HEK293 (cell line): ENCODE data around the gene MCM7.

Source experiments
- YY1 ChIP-seq: fragments of 450-650 bp; formaldehyde crosslinking; IDR thresholded peaks from 2 replicates; pipeline ENCODE4 v1.5.1; 2018; ENCODE audit warnings: missing biosample characterization, missing genetic modification characterization
- ZNF311 ChIP-seq: fragments of 450-650 bp; formaldehyde crosslinking; IDR thresholded peaks from 2 replicates; pipeline ENCODE4 v1.5.1; 2017; ENCODE audit warnings: missing biosample characterization, missing genetic modification characterization, borderline replicate concordance
- ZNF561 ChIP-seq: fragments of 450-650 bp; IDR thresholded peaks from 2 replicates; pipeline ENCODE4 v1.5.1; 2018; ENCODE audit warnings: missing biosample characterization, missing genetic modification characterization, borderline replicate concordance
- ZSCAN30 ChIP-seq: fragments of 450-650 bp; IDR thresholded peaks from 2 replicates; pipeline ENCODE4 v1.5.1; 2018; ENCODE audit warnings: missing biosample characterization, mild to moderate bottlenecking, missing genetic modification characterization, moderate library complexity
- TF ChIP-seq, protein P1 (sequence below): fragments of 450-650 bp; formaldehyde crosslinking; IDR thresholded peaks from 2 replicates; pipeline ENCODE4 v1.5.1; 2016; ENCODE audit warnings: missing biosample characterization, missing genetic modification characterization
- TF ChIP-seq, protein P2 (sequence below): fragments of 450-650 bp; formaldehyde crosslinking; IDR thresholded peaks from 2 replicates; pipeline ENCODE4 v1.5.1; 2016; ENCODE audit warnings: missing biosample characterization, missing genetic modification characterization

DNA sequence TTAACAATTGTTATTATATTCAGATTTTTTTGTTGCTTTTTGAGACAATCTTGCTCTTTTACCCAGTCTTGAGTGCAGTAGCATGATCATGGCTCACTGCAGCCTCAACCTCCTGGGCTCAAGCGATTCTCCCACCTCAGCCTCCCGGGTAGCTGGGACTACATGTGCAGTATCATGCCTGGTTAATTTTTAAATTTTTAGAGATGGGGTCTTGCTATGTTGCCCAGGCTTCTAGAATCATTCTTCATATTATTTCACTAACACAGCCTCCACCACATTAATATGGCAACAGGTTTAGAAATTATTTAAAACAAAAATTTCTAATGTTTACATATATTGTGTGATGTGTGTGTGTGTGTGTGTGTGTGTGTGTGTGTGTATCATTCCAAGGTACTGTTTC, 46.1 kb upstream of the MCM7 start:
- no peak for TF ChIP-seq ZNF561
- TF ChIP-seq ZNF311 = no peak
- TF ChIP-seq, protein P1, sequence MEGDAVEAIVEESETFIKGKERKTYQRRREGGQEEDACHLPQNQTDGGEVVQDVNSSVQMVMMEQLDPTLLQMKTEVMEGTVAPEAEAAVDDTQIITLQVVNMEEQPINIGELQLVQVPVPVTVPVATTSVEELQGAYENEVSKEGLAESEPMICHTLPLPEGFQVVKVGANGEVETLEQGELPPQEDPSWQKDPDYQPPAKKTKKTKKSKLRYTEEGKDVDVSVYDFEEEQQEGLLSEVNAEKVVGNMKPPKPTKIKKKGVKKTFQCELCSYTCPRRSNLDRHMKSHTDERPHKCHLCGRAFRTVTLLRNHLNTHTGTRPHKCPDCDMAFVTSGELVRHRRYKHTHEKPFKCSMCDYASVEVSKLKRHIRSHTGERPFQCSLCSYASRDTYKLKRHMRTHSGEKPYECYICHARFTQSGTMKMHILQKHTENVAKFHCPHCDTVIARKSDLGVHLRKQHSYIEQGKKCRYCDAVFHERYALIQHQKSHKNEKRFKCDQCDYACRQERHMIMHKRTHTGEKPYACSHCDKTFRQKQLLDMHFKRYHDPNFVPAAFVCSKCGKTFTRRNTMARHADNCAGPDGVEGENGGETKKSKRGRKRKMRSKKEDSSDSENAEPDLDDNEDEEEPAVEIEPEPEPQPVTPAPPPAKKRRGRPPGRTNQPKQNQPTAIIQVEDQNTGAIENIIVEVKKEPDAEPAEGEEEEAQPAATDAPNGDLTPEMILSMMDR (tag by site-specific recombination) = no peak
- TF ChIP-seq, protein P2, sequence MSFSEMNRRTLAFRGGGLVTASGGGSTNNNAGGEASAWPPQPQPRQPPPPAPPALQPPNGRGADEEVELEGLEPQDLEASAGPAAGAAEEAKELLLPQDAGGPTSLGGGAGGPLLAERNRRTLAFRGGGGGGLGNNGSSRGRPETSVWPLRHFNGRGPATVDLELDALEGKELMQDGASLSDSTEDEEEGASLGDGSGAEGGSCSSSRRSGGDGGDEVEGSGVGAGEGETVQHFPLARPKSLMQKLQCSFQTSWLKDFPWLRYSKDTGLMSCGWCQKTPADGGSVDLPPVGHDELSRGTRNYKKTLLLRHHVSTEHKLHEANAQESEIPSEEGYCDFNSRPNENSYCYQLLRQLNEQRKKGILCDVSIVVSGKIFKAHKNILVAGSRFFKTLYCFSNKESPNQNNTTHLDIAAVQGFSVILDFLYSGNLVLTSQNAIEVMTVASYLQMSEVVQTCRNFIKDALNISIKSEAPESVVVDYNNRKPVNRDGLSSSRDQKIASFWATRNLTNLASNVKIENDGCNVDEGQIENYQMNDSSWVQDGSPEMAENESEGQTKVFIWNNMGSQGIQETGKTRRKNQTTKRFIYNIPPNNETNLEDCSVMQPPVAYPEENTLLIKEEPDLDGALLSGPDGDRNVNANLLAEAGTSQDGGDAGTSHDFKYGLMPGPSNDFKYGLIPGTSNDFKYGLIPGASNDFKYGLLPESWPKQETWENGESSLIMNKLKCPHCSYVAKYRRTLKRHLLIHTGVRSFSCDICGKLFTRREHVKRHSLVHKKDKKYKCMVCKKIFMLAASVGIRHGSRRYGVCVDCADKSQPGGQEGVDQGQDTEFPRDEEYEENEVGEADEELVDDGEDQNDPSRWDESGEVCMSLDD = no peak
- no peak for TF ChIP-seq YY1
- no peak for TF ChIP-seq ZSCAN30 (tag by site-specific recombination)
